ENCODE measurements around the gene PRR23E. TPM values are rescaled to one million over a fixed set of nuclear protein-coding genes. Genes with fewer than 3 reads are reported as not detected.

Gene PRR23E
- total RNA-seq, 1 experiment from 2014 or later = not detected

DNA sequence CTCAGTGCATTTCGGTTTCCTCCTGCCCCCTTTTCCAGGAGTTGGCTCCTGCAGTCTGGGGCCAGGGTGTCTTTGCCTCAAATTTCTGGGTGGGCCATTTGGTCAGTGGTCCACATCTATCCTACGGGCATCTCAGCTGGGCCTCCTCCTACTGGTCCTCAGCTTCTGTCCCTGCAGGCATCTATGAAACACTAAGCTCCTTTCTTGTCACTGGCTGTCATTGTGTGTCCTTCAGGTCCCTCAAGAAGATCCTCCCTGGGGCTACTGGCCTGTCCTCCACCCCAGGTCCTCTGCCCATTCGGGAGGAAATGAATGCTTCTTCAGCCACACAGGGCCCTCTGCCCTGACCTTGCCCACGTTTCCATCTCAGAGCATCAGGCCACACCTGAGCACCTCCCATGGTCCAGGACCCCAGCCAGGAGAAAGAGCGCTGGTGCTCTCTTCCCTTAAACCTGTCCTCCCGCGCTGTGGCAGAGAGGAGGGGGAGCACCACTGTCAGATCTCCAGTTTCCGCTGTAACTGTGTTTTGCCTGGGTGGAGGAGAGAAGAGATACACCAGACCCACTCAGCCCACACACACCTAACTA, 1.8 kb downstream of the PRR23E start:
- Mint-ChIP-seq H3K4me3 (ENCODE audit: low read depth, unreplicated experiment) (no peak overlapping the region), H3K36me3 (ENCODE audit: insufficient read depth, unreplicated experiment) (no peaks in the 10 kb centered on the region), H3K9me3 (ENCODE audit: low read depth, unreplicated experiment) (no peaks in the 10 kb centered on the region), H3K27ac (ENCODE audit: unreplicated experiment) (no peak overlapping the region), H3K4me1 (ENCODE audit: low read depth, unreplicated experiment) (no peaks in the 10 kb centered on the region), H3K27me3 (ENCODE audit: unreplicated experiment) (peaks cover 53% of the 10 kb centered on the region)
- intact Hi-C loops (cut with micrococcal nuclease; ENCODE audit: unreplicated experiment) = no loop called here
- no peak for TF ChIP-seq CTCF (IDR thresholded peaks at IDR 0.05; ENCODE audit: unreplicated experiment)
- no TSS peak for BruUV-seq (replicated peaks)
- DNase-seq = no peak
- CTCF ChIA-PET = interaction anchor here (0.5 to 1.3 kb wide), 2 partner anchors 9 to 12 kb away, joined by 3 to 4 read pairs; no protein-coding TSS in a partner anchor

- Mint-ChIP-seq H3K36me3 (ENCODE audit: insufficient read depth, unreplicated experiment) (no peaks in the 10 kb centered on the region), H3K27me3 (ENCODE audit: unreplicated experiment) (peaks cover 60% of the 10 kb centered on the region), H3K4me3 (ENCODE audit: low read depth, unreplicated experiment) (no peak overlapping the region), H3K4me1 (ENCODE audit: low read depth, unreplicated experiment) (no peaks in the 10 kb centered on the region), H3K27ac (ENCODE audit: unreplicated experiment) (no peak overlapping the region), H3K9me3 (ENCODE audit: low read depth, unreplicated experiment) (no peaks in the 10 kb centered on the region)
- intact Hi-C loops (cut with micrococcal nuclease; ENCODE audit: unreplicated experiment) = no loop called here
- CTCF ChIA-PET = interaction anchor here (0.5 to 1.0 kb wide), 3 partner anchors 8 to 17 kb away, joined by 3 read pairs; no protein-coding TSS in a partner anchor
- BruUV-seq (replicated peaks) = no TSS peak
- no peak for TF ChIP-seq CTCF (IDR thresholded peaks at IDR 0.05; ENCODE audit: unreplicated experiment)
- DNase-seq = no peak
Measured at GRCh38 chr3:127195417-127195816, 2.5 kb downstream of the PRR23E start.

DNA sequence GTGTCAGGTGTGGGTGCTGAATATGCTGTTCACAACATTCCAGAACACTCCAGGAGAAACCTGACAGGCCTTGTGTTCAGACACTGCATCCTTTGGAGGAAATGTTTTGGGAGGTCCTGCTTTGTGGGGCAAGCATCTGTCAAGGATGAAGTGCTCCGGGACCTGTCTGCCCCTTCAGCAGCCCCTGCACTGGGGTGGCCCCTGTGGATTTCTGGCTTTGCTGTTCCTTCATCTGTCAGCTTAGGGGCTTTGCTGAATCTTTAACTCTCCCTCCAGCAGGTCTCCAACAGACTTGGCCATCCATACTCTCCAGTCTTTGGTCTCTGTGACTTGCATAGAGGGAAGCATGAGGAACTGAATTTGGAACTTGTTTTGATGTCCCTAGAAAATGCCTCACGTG, 3.1 kb downstream of the PRR23E start:
- no TSS peak for BruUV-seq (replicated peaks)
- Mint-ChIP-seq H3K4me1 (ENCODE audit: low read depth, unreplicated experiment) (no peaks in the 10 kb centered on the region), H3K36me3 (ENCODE audit: insufficient read depth, unreplicated experiment) (no peaks in the 10 kb centered on the region), H3K27ac (ENCODE audit: unreplicated experiment) (no peak overlapping the region), H3K27me3 (ENCODE audit: unreplicated experiment) (peaks cover 66% of the 10 kb centered on the region), H3K4me3 (ENCODE audit: low read depth, unreplicated experiment) (no peak overlapping the region), H3K9me3 (ENCODE audit: low read depth, unreplicated experiment) (no peaks in the 10 kb centered on the region)
- CTCF ChIA-PET = interaction anchor here (1.0 kb wide), 1 partner anchor 16 kb away, joined by 3 read pairs; no protein-coding TSS in a partner anchor
- intact Hi-C loops (cut with micrococcal nuclease; ENCODE audit: unreplicated experiment) = no loop called here
- DNase-seq = no peak
- TF ChIP-seq CTCF (IDR thresholded peaks at IDR 0.05; ENCODE audit: unreplicated experiment) = no peak

GRCh38 chr3:127196466-127197299, 3.8 kb downstream of the PRR23E start:
- no TSS peak for BruUV-seq (replicated peaks)
- peaks cover 73% of the 10 kb centered on the region for H3K27me3 Mint-ChIP-seq (ENCODE audit: unreplicated experiment)
- no peak overlapping the region for H3K4me3 Mint-ChIP-seq (ENCODE audit: low read depth, unreplicated experiment)
- no peaks in the 10 kb centered on the region for H3K4me1 Mint-ChIP-seq (ENCODE audit: low read depth, unreplicated experiment)
- no peaks in the 10 kb centered on the region for H3K9me3 Mint-ChIP-seq (ENCODE audit: low read depth, unreplicated experiment)
- no peak for TF ChIP-seq CTCF (IDR thresholded peaks at IDR 0.05; ENCODE audit: unreplicated experiment)
- H3K27ac Mint-ChIP-seq (ENCODE audit: unreplicated experiment) = no peak overlapping the region
- CTCF ChIA-PET = interaction anchor here (0.7 kb wide), 1 partner anchor 26 kb away, joined by 5 read pairs; no protein-coding TSS in a partner anchor
- DNase-seq = no peak
- no peaks in the 10 kb centered on the region for H3K36me3 Mint-ChIP-seq (ENCODE audit: insufficient read depth, unreplicated experiment)
- intact Hi-C loops (cut with micrococcal nuclease; ENCODE audit: unreplicated experiment) = no loop called here
